HG03575 (cell line): ENCODE measurements around the gene CLIC5.
A peak's percentile ranks its signal among the peaks of the same experiment; 100 is the strongest.

Experiments used
- ATAC-seq: cut with Tn5 transposase; IDR thresholded peaks from one replicate; pipeline ENCODE4 v1.9.1; 2021; ENCODE audit not compliant: unreplicated experiment, insufficient number of reproducible peaks, low FRiP score; ENCODE audit errors: extremely low read depth

CLIC5 gene

GRCh38 chr6:46015119-46015968, at the start of gene CLIC5:
Gene CLIC5, minus strand, starts transcription at chr6:46015860. Its CDS starts 318 bp downstream, at chr6:46015542.
- no peak for ATAC-seq

GRCh38 chr6:46062991-46063390, 47.3 kb upstream of the CLIC5 start:
- ATAC-seq, result no peak

- ATAC-seq, result no peak
Measured at GRCh38 chr6:46062312-46062711, 46.7 kb upstream of the CLIC5 start.

- no peak for ATAC-seq
Measured at GRCh38 chr6:46061497-46061896, 45.8 kb upstream of the CLIC5 start.

GRCh38 chr6:46059608-46060007, 43.9 kb upstream of the CLIC5 start:
- ATAC-seq, result no peak

- ATAC-seq, result no peak
Measured at GRCh38 chr6:46058951-46059350, 43.3 kb upstream of the CLIC5 start.

- ATAC-seq, result no peak
Measured at GRCh38 chr6:46057792-46058191, 42.1 kb upstream of the CLIC5 start.

- ATAC-seq, result no peak
Measured at GRCh38 chr6:46056906-46057529, 41.4 kb upstream of the CLIC5 start.

GRCh38 chr6:46054516-46054915, 38.9 kb upstream of the CLIC5 start:
- no peak for ATAC-seq

GRCh38 chr6:46053039-46053933, 37.6 kb upstream of the CLIC5 start:
- no peak for ATAC-seq

GRCh38 chr6:46052479-46052878, 36.8 kb upstream of the CLIC5 start:
- ATAC-seq, result no peak

GRCh38 chr6:46051962-46052361, 36.3 kb upstream of the CLIC5 start:
- no peak for ATAC-seq

- ATAC-seq, result no peak
Measured at GRCh38 chr6:46050845-46051405, 35.3 kb upstream of the CLIC5 start.

- no peak for ATAC-seq
Measured at GRCh38 chr6:46048646-46049297, 33.1 kb upstream of the CLIC5 start.

GRCh38 chr6:46046558-46047174, 31.0 kb upstream of the CLIC5 start:
- ATAC-seq, result no peak

GRCh38 chr6:46044881-46045617, 29.4 kb upstream of the CLIC5 start:
- ATAC-seq, result no peak

GRCh38 chr6:46042355-46042999, 26.8 kb upstream of the CLIC5 start:
- ATAC-seq, result peak; percentile 66
